D341Med (cell line): ENCODE results near the gene PHACTR3.
A peak's percentile ranks its signal among the peaks of the same experiment; 100 is the strongest.

Source experiments
- DNase-seq: peaks from one replicate; pipeline ENCODE4 v3.0.0; 2012; ENCODE audit warnings: low spot score

Gene PHACTR3

DNA sequence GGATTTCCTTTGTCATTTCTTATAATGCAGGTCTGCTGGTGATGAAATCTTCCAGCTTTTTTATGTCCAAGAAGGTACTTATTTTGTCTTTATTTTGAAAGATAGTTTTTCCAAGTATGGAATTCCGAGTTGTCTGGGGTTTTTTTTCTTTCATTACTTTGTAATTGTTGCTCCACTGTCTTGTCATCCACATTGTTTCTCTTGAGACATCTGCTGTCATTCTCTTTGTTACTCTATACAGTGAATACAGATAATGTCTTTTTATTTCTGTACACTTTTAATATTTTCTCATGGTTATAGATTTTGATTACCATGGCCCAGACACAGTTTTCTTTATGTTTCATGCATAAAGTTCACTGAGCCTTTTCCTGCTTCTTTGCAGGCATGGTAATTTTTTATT is 196.0 kb downstream of the PHACTR3 start:
- DNase-seq: no peak

GRCh38 chr20:59802018-59802417 is 197.7 kb downstream of the PHACTR3 start:
- DNase-seq: peak; percentile 1

DNA sequence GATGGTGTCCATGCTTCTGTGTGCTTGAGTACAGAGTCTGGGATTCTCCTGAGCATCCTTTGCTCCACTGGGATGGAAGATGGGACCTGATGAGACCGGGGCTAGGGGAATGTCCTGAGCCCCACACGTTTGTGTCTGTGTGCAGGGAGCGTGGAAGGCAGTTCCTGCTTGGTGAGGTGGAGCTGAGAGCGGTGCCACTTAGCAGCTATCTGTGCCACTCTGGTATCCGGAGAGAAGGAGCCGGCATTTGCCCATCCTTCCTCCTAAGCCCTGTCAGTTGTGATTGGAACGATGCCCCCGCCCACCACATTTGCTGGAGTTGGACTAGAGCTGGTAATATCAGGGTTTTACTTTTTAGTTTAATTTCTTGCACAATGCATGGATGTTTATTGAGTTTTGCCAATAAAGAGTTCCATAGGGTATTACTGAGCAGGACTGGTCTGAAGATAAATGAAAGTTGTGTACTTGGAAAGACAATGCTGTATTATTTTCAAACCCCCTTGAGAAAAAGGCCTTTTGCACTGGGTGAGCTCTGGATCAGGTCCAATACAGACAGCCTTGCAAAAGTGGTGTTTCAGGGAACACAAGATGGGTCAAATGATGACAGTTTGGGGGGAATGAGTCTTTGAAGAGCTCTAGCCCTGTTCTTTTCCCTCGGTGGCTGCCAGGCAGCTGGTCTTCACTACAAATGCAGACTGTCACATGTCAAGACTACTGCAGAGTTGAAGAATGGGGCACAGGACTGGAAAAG is 198.3 kb downstream of the PHACTR3 start:
- peak; percentile 14 for DNase-seq

DNA sequence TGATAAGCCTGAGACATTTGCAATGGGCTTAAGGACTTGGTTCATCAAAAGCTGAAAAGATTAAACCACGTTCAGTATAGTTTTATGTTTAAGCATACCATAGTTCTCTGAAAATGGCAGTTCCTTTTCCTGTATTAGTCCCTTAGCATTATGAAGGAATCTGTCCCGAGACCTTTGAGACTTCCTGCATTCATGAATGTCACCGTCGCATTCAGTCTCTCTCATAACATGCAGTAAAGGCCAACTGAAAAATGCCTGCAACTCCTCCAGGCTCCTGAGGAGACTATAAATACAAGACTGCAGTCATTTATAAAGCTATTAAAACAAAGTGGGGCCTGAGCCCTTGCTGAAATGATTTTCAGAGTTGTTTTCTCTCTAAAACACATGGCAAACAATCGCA is 200.0 kb downstream of the PHACTR3 start:
- DNase-seq: peak; percentile 1

- peak; percentile 6 for DNase-seq
These were observed 200.7 kb downstream of the PHACTR3 start for GRCh38 chr20:59804871-59805665.

- peak; percentile 14 for DNase-seq
These were observed 201.6 kb downstream of the PHACTR3 start for GRCh38 chr20:59805786-59806577.

DNA sequence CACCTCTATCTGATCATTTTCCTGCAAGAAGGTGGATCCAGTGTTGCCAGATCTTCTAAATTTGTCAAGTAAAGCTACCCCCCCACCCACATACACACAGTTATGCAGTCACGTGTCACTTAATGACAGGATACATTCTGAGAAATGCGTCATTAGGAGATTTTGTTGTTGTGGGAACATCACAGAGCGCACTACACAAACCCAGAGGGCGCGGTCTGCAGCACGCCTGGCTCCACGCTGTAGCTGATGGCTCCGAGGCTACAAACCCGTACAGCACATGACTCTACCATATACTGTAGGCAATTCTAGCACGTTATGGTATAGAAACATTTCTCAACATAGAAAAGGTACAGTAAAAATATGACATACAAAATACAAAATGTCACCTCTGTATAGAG is 202.2 kb downstream of the PHACTR3 start:
- DNase-seq: peak; percentile 15

DNA sequence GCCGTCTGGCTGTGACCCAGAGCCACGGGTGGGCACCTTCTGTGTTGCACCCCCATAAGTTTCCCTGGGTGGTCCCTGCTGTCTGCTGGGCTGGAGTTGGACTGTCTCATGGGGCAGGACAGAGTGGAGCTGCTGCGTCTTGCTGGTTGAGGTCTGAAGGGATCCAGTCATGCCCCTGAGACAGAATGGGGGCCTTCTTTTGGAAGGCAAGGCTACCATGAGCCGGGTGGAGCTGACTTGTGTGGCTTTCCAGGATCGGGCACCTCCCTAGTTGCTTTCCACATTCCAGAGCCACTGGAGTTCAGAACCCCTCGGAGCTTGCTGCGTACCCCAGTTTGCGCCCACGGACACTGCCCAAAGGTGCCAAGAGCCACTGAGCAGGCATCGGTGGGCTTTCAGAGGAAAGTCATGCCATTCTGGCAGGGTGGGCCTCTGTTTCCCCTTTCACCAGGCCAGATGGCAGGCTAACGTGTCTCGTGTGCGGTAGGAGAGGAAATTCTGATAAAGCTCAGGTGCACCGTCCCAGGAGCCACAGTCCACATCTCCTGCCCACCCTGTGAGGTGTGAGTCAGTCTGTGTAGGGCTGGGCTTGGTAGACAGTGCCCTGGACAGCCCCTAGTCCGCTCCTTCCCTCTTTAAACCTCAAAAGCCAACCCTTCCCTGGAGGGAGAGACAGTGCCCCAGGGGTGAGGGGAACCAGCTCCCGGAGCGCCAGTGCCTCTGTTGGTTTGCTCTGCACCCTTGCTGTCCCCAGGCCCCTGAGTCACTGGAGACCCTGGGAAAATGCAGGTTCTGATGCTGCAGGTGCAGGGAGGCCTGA is 203.8 kb downstream of the PHACTR3 start:
- peak; percentile 13 for DNase-seq

GRCh38 chr20:59808729-59809381 is 204.5 kb downstream of the PHACTR3 start:
- peak; percentile 25 for DNase-seq

GRCh38 chr20:59809630-59810448 is 205.5 kb downstream of the PHACTR3 start:
- DNase-seq: peak; percentile 5

DNA sequence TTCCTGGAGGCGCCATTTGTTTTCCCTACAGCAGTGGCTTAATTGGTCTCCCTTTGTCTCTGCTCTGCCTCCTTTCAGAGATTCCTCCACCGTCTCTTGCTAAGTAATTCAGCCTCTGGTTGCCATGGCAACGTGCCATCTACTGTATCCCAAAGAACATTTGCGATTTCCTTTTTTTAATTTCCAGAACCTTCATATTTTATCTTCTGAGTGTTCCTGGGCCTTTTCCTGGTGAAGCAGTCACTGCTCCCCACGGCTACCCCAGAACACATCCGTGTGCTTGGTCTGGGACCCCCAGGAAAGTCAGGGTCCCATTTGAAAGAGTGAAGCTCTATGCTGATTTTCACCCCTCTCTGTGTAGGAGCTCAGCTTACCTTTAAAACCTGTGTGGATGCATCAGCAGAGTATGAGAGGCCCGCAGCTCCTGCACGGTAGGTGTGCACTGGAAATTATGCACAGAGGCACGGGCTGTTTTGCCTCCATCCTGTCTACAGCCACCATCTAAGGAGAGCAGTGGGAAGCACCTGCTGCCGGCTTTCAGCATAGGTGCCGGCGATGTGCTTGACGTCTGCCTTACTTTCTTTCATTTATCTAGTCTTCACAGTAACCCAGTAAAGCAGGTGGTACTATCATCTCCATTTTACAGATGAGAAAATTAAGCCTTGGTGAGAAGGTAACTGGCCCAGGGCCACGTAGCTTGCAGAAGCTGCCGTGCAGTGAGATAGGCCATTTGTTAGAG is 206.3 kb downstream of the PHACTR3 start:
- peak; percentile 9 for DNase-seq

DNA sequence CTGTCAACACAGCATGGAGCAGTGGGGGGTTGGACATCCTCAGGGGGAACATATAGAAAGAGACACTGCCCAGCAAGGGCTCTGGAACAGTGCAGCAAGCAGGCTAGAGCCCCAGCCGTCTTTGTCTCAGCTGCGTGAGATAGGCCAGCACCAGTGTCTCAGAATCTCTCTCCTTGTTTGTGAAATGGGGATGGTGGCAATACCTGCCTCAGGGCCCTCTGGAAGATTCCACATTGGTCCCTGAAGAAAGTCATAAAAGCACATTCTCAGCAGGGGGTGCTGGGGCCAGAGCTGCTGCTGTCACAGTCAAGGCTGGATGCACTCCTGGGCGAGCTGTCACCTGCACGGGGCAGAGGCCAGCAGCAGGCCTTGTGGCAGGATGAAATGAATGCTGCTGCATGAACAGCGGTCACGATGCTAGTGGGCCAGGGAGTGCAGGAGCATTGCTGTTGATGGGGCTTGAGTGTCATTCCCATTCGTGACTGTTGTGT is 207.4 kb downstream of the PHACTR3 start:
- peak; percentile 17 for DNase-seq

DNA sequence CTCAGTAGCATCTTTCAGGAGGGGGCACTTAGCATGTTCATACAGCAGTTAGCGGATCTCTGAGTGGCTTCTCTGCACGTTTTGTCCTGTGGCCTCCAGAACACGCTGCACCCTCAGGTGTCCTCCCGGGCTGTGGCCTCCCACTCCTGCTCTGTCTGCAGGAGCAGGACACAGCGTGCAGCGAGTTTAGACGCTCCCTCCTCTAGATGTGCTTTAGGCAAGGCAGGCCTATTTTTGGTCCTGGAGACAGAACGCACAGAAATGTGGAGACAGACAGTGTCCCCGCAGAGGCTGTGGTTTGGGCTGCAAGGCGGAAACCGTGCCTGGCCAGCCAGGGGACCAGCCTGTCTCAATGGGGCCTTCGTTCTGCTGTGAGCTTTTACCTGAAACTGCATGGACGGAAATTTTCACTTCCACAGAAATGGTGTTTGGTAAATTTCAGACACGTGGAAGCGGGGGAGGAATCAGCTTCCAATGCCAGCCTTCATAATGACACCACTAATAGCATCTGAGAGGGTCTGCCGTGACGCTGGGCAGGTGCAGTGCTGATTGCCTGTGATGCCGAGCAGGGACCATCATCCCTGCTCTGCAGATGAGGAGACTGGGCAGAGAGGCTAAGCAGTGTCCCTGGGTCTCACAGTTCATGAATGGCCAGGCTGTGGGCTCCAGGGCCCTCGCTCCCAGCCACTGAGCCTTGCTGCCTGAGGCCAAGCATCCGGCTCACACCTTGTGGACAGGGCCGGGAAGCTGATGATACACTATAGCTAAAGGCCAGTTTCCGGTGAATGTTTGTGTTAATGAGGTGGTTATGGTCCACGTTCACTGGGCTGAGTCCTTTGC is 208.2 kb downstream of the PHACTR3 start:
- peak; percentile 20 for DNase-seq

DNA sequence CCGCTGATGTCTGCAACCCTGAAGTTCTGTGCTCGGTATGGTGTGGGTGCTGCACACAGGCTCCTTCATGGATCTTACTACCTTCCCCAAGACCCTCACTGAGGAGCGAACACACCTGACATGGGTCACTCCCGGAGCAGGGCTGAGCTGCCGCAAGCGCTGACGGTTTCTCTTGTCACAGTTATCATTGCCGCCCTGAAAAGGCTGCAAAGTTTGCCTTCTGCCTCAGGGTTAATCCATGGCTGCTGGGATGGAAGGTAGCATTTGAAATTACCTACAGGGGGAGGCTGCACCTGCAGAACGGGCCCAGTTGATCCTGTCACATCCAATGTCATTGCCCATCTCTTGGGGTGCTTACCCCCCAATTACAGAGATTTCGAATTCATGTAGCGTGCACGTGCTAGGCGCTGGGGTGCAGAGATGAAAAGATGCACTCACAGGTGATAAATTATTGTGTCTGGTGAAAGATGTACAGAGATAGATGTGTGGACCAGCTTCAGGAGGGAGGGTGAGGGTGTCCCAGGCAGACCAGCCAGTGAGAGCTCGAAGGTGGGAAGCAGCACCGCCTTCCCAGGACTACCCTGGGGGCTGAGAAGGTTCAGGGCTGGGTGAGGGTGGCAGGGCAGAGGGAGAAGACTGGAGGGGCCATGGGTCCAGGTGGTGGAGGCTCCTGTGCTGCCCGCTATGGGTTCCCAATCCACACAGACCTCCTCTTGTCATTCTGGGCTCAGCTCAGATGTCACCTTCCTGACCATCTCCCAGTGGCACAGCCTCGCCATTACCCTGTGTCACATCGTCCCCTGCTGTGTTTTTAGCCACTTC is 209.0 kb downstream of the PHACTR3 start:
- DNase-seq: peak; percentile 9

- DNase-seq: peak; percentile 18
These were observed 209.9 kb downstream of the PHACTR3 start for GRCh38 chr20:59813948-59814839.

DNA sequence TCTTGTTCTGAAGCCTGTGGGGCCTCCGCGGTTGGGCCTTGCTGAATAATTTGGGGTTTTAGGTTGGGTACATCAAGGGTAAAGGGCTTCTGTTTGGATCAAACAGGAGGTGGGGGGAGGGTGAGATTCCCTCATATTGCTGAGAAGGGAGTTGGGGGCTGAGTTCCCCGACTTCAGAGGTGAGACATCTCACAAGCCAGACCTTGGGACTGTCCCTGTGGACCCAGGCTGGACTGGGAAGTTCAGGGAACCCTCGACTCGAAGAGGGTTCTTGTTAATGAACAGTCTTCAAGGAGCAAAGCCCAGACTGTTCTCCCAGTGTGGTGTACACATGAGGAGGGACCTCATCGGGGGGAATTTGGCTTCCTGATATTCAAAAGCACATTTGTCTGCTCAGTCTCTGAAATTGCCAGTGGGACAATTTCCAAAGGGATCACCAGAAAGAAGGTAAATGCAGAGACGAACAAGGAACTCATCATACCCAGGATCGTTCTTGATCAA is 210.6 kb downstream of the PHACTR3 start:
- peak; percentile 5 for DNase-seq
